ENCODE results near the gene TYRO3.
"Not testable (repeated sequence)": the region's sequence is repeated elsewhere in the genome, so short reads cannot be mapped to it uniquely, and the experiment has no call there.

TYRO3 gene

GRCh38 chr15:41574158-41574557, 15.1 kb downstream of the TYRO3 start:
- DNase-seq (ENCODE audit: low spot score), result no peak

- no peak for DNase-seq (ENCODE audit: low spot score)
These were observed 16.3 kb downstream of the TYRO3 start for GRCh38 chr15:41575282-41575681.

GRCh38 chr15:41577863-41578735, 19.1 kb downstream of the TYRO3 start:
- DNase-seq (ENCODE audit: low spot score), result no peak

- DNase-seq (ENCODE audit: low spot score), result no peak
These were observed 19.8 kb downstream of the TYRO3 start for GRCh38 chr15:41578736-41579383.

- no peak for DNase-seq (ENCODE audit: low spot score)
These were observed 22.1 kb downstream of the TYRO3 start for GRCh38 chr15:41581110-41581509.

GRCh38 chr15:41583795-41584194, 24.8 kb downstream of the TYRO3 start:
- no peak for DNase-seq (ENCODE audit: low spot score)

GRCh38 chr15:41584636-41585126, 25.7 kb downstream of the TYRO3 start:
- no peak for DNase-seq (ENCODE audit: low spot score)

GRCh38 chr15:41585127-41586047, 26.4 kb downstream of the TYRO3 start:
- DNase-seq (ENCODE audit: low spot score), result no peak

GRCh38 chr15:41586531-41587282, 27.7 kb downstream of the TYRO3 start:
- DNase-seq (ENCODE audit: low spot score), result not testable (repeated sequence)

- not testable (repeated sequence) for DNase-seq (ENCODE audit: low spot score)
These were observed 30.0 kb downstream of the TYRO3 start for GRCh38 chr15:41589018-41589417.

GRCh38 chr15:41589571-41589970, 30.6 kb downstream of the TYRO3 start:
- DNase-seq (ENCODE audit: low spot score), result not testable (repeated sequence)

- not testable (repeated sequence) for DNase-seq (ENCODE audit: low spot score)
These were observed 32.2 kb downstream of the TYRO3 start for GRCh38 chr15:41591217-41591616.

- DNase-seq (ENCODE audit: low spot score), result peak; percentile 25
These were observed 33.7 kb downstream of the TYRO3 start for GRCh38 chr15:41592718-41593117.

- no peak for DNase-seq (ENCODE audit: low spot score)
These were observed 36.1 kb downstream of the TYRO3 start for GRCh38 chr15:41594801-41595746.

- no peak for DNase-seq (ENCODE audit: low spot score)
These were observed 38.0 kb downstream of the TYRO3 start for GRCh38 chr15:41596972-41597371.

GRCh38 chr15:41597787-41598186, 38.8 kb downstream of the TYRO3 start:
- DNase-seq (ENCODE audit: low spot score), result no peak

GRCh38 chr15:41599061-41599460, 40.0 kb downstream of the TYRO3 start:
- DNase-seq (ENCODE audit: low spot score), result no peak

- DNase-seq (ENCODE audit: low spot score), result no peak
These were observed 44.5 kb downstream of the TYRO3 start for GRCh38 chr15:41603411-41603935.

GRCh38 chr15:41603941-41604911, 45.2 kb downstream of the TYRO3 start:
- DNase-seq (ENCODE audit: low spot score), result peak; percentile 79

All from LoVo (cell line).